NCI-H146 treated with DMSO at 0.1 percent for 48 hours (cell line): Measurements from ENCODE around the gene SPRY2.

Source experiments
- DNase-seq: peaks from one replicate; lab custom pipeline; 2025; ENCODE audit not compliant: unreplicated experiment; lab: John Stamatoyannopoulos, UW

SPRY2 gene

DNA sequence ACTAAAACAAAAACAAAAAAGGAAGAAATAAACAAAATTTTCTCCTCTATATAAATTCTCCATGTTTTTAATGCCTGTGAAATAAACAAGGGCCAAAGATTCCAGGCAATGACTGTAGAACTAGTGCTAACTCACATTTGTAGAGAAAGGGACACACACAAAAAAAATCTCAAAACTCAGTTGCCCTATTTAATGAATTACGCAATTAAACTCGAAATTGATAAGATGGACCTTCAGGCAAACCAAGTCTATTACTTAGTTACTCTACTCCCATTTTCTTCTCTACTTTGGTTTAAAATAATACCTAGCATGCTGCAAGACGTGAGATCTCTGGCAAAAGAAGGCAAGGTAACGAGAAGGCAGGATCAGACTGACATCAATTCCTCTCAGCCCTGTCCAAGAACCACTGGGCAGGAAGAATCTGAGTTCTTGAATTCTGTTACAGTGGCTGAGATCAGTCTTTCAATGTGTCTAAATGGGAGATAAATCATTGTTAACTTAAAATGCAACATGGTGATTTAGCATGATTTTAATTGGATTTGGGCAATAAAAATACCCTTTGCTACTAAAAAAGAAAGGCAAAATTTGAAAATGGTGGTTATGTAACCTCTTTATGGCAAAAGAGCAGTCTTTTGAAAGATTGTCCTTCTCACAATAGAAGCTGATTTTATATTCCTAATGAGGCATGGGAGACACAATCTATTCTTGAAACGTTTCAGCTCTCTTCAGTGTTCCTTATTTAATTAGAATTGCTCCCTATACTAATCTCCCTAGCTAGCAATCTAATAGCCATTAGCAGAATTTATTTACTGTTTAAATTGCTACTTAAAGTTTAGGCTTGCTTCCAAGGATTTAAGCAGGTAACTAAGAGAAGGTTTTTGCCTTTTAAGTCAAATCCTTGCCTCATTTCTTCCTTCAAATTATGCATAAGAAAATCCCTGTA, 25.9 kb downstream of the SPRY2 start:
- DNase-seq: no peak

DNA sequence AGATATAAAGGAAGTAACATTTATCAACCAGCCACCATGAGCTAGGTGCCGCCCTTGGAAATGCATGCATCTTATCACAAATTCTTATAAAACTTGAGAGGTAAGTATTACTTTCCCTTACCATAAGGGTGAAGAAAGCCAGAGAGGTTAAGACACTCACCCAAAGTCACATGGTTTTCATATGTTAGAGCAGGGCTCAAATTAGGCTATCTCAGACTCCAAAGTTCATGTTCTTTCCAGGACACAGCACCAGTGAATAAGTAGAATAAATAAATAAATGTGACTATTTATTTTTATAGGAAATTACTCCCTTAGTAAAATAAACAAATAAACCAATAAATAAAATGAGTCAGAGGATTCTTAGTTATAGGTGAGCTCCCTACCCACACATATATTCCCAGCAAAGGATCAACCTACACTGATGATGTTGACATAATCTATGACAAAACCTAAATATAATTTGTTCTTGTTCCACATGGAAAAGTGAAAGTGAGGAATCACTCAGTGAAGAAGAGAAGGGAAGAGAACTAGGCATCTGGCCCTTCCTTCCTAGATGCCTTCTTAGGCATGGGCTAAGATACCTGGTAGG, 27.2 kb downstream of the SPRY2 start:
- no peak for DNase-seq

DNA sequence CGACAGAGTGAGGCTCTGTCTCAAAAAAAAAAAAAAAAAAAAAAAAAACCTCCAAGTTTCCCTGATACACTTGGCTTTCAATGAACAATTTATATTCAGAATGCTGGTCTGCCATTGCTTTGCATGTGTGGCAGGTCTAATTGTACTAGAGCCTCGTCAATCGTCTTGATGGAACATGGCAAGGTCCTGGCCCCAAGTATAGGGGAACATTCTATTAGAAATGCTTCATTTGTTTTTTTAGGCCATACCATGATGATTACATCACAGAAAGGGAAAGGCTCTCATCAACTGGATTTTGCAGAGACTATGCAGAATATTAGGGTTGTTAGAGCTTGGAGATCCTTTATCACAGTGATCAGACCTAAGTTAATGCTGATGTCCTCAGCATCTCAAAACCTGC, 28.0 kb downstream of the SPRY2 start:
- no peak for DNase-seq

DNA sequence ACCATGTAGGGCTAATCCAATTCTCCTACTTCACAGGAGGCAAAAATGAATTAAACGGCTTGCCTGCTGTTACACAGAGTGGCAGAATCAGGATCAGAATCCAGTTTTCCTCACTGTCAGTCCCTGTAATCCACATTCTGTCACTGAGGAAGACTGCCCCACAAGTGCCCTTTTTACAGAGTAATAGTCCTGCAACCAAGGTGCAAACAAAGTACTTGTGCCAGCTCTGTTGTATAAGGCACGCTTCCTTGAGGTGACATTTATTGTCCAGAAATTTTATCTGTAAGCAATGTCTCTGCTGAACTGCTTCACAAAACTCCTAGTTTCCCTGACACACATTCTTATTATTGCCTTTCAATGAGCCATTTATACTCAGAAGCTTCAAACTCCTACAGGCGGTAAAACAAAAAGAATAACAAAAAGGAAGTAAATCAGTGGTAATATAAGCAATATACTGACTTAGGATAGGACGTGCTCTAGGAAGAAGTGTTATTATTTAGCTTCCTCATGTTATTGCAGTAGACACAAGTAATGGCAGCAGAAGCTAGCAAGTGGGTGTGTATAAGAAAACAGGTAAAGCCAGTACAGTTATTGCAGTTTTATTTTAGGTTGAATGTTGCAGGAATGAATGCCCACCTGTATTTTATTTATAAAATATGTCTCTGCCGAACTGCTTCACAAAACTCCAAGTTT, 28.8 kb downstream of the SPRY2 start:
- DNase-seq: no peak

GRCh38 chr13:80309926-80310325, 31.0 kb downstream of the SPRY2 start:
- no peak for DNase-seq

GRCh38 chr13:80307401-80307987, 33.4 kb downstream of the SPRY2 start:
- DNase-seq: no peak

DNA sequence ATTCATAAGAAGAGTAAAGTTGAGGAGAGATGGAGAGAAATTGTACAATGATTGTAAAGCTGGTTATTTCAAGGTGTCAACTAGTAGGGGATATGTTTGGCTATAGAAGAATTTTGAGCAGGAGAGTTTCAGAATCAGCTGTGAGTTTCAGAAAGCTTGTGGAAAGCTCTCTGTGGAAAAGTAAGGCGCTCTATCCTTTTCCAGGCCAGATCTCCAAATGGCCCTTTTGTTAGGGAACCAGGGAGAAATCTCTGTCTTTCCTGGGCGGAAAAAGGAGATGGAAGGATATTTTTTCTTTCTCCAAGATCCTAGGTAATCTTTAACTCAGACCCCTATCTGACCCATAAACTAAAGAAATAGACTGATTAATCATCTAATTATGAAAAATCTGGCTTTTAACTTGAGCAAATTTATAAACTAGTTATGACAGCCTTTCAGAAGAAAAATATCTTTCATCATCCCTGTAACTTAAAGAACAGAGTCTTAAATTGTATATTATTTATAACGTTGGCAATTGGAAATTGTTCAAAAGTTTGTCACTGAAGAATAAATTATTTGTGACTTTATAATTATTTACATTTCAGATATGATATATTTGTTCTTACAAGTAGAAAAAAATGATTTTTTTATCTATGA, 34.5 kb downstream of the SPRY2 start:
- no peak for DNase-seq

GRCh38 chr13:80305737-80306136, 35.2 kb downstream of the SPRY2 start:
- no peak for DNase-seq

DNA sequence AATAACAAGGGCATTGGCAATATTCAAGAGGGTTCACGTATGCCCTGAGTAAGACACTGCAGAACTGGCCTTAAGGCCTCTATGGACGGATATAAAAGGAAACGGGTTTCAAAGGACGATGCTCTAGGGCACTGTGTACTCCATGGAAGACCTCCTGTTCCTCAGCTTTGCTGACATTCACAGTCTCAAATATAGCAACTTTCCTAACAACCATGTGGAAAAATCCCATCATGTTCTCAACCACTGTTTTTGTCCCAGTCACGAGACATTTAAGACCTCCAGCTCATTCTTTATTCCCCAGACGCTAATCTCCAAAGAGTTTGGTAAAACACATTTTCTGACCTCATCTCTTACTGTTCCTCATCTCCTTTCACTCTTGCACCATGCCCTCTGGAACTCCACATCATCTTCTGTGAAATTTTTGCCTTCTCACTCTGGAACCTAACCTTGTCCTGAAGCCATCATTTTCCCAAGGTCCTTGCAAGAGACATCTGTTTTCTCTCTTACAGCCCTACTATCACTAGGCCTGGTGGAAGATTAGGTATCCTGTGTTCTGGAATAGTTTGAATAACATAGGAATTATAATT, 37.6 kb downstream of the SPRY2 start:
- DNase-seq: no peak

GRCh38 chr13:80299046-80299445, 41.9 kb downstream of the SPRY2 start:
- no peak for DNase-seq

DNA sequence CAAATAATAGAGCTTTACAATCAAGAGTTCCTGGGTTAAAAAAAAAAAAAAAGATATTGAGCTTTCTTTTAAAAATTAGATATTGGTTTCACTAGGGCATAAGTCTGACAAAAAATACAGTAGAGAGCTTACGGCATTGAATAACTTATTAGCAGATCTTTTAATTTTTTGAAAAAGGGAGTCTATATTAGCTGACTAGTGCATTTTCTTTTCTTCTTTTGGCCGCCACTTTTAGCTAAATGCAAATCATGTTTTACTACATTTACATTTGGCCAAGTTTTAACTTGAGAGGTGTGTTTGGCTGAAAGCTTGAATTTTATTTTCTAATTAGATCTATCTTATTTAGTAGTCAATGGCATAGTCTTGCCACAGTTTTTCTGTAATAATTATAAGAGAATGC, 43.4 kb downstream of the SPRY2 start:
- no peak for DNase-seq

GRCh38 chr13:80297094-80297493, 43.8 kb downstream of the SPRY2 start:
- no peak for DNase-seq

DNA sequence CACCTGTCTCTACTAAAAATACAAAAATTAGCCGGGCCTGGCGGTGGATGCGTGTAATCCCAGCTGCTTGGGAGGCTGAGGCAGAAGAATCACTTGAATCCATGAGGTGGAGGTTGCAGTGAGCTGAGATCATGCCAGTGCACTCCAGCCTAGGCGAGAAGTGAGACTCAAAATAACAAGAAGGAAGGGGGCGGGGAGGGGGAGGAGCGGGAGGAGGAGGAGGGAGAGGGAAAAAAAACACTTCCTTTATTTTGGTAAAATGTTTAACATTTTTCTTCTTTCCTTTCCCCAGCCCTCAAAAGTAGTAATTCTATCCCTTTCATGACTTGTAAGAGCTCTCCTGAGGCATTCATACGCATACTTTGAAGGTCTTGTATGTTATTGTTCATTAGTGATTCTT, 44.3 kb downstream of the SPRY2 start:
- DNase-seq: no peak

DNA sequence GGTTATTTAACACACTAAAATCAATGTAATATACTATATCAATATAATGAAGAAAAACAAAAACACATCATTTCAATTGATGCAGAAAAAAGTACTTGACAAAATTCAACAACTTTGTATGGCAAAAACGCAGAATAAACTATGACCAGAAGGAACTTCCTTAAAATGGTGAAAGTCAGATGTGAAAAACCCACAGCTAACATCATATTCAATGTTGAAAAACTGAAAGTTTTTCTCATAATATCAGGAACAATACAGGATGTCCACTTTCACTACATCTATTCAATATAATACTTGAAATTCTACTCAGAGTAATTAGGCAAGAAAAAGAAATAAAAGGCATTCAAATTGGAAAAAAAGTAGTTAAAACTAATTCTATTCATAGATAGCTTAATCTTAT, 50.3 kb downstream of the SPRY2 start:
- no peak for DNase-seq
